Measurements from ENCODE around the gene LRRN3.
"Not testable (repeated sequence)": the region's sequence is repeated elsewhere in the genome, so short reads cannot be mapped to it uniquely, and the experiment has no call there.

Gene LRRN3

DNA sequence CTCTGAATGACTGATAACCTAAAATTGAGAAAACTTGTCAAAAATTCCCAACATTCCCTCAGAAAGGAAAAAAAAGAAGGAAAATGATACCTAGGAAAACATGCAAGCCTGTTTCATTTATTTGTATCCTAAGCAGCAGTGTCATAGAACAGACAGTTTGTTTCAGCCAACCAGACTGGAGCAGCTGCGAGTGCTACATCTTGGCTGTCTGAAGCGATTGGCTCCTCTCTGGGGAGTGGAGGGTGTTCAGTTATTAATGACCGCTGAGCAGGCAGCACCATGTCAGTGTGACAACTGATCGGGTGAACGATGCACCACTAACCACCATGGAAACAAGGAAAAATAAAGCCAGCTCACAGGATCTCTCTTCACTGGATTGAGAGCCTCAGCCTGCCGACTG, at the start of gene LRRN3:
TSS of gene LRRN3 (plus strand) at position 282 of the 400 bp plus-strand sequence. CDS start 31,646 bp downstream, outside the sequence.
- no peak for DNase-seq

GRCh38 chr7:111041577-111041976, 49.4 kb upstream of the LRRN3 start:
- no peak for DNase-seq

GRCh38 chr7:111042842-111043241, 48.1 kb upstream of the LRRN3 start:
- DNase-seq: no peak

DNA sequence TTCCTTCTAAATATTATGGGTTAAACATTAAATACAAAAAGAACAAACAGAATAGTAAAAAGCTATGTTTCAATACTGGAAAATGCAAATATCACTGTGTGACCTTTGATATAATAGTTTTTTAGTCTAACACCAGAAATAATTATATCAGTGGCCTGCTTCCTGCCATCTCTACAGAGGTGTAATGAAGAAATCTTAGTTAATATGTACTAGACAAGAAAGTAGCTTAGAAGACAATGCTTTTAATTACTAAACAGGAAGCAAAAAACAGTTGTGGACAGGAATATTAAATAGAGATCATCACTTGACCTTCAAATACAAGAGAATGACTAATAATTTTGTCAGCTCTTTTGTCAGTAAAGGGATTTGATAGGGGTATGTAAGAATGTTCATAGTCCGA, 47.4 kb upstream of the LRRN3 start:
- no peak for DNase-seq

DNA sequence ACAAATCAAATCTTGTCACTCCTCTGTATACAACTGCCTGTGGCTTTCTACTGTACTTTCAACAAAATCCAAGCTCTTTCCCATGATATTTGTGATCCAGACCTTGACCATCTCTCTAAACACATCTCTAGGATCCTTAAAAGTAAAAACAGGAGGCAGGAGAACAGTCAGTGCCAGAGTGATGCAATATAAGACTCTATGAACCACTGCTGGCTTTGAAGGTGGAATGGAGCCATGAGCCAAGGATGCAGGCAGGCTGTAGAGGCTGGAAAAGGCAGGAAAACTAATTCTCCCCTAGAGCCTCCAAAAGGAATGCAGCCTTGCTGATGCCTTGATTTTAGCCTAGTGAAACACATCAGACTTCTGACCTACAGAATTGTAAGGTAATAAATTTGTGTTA, 45.5 kb upstream of the LRRN3 start:
- DNase-seq: no peak

- DNase-seq: no peak
Measured at GRCh38 chr7:111047595-111047994, 43.3 kb upstream of the LRRN3 start.

GRCh38 chr7:111049971-111050680, 40.8 kb upstream of the LRRN3 start:
- no peak for DNase-seq

DNA sequence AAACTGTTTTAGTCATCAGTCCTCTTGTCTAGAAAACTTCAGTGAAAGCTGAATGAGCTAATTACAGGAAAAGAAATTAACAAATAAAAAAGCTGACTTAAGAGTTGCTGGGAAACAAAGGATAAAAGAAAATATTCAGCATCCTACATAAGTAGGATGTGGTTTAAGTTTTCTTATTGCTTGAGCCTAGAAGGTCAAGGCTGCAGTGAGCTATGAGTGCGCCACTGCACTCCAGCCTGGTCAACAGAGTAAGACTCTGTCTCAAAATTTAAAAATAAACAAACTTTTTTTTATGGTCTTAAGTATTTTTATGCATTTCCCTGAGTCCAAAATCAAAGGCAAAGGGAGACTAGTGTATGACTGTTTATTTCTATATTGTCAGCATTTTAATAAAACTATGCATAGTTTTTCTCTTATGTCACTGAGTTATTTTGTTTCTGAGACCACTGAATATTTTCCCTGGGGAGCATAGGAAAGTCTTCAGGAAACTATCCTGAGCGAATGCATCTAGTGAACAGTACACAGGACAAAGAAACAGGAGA, 40.0 kb upstream of the LRRN3 start:
- DNase-seq: no peak

DNA sequence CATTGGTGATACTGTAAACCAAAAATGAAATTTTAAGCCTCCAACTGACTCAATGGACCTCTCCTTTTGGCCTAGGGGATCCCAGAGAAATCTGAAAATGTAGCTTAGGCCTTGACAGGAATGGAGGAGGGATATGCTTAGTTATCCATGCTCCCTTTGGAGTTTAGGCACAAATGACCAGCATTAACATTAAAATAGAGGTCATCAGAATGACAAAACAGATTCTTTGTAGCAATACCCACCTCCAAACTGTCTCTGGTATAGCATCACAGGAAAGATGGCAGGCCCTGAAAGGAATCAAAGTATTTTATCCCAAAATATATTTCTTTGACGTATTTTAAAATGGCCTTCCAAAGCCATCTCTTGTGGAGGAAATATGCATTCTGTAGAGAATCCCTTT, 39.1 kb upstream of the LRRN3 start:
- no peak for DNase-seq

DNA sequence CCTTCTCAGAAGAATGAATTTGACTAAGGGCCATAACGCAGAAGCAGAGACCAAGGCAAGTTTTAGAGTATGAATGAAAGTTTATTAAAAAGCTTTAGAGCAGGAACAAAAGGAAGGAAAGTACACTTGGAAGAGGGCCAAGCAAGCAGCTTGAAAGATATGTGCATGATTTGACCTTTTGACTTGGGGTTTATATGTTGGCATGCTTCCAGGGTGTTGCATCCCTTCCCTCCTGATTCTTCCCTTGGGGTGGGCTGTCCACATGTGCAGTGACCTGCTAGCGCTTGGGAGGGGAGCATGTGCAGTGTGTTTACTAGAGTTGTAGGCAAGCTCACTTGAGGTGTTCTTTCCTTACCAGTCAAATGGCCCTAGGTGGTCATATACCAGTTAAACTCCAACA, 37.9 kb upstream of the LRRN3 start:
- no peak for DNase-seq

DNA sequence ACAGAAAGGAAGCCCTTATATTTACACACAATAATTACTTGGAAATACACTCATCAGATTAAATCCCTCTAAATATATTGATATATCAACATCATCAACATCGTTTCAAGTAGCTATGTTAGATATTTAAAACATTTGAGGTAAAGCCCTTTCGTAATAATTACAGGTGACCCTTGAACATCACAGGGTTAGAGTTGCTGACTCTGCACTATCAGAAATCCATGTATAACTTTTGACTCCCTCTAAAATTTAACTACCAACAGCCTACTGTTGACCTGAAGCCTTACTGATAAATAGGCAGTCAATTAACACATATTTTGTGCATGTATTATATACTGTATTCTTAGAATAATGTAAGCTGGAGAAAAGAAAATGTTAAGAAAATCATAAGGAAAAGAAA, 34.6 kb upstream of the LRRN3 start:
- no peak for DNase-seq

DNA sequence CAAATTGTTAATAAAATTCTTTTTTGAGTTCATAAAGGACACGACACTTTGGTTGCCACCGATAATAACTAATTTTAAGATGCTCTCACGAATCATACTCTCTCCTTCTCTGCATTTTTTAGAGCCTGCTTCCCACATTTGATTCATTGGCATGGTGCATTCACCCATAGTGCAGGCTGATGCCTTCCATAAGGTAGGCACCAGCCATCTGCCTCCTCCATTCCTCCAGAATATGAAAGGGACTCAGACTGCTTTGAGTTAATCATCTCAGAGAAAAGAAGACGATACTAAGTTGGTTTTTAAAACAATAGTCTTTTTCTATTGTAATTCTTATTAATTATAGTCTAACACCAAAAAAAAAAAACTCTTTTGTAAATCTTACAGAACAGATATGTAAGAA, 33.9 kb upstream of the LRRN3 start:
- no peak for DNase-seq

- DNase-seq: no peak
Measured at GRCh38 chr7:111059833-111060232, 31.1 kb upstream of the LRRN3 start.

DNA sequence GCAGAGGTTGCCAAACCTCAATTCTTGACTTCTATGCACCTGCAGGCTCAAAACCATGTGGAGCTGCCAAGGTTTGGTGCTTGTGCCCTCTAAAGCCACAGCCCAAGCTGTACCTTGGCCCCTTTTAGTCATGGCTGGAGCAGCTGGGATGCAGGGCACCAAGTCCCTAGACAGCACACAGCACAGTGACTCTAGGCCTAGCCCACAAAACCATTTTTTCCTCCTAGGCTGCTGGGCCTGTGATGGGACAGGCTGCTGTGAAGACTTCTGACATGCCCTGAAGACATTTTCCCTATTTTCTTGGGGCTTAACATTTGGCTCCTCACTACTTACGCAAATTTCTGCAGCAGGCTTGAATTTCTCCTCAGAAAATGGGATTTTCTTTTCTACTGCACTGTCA, 27.8 kb upstream of the LRRN3 start:
- DNase-seq: no peak

DNA sequence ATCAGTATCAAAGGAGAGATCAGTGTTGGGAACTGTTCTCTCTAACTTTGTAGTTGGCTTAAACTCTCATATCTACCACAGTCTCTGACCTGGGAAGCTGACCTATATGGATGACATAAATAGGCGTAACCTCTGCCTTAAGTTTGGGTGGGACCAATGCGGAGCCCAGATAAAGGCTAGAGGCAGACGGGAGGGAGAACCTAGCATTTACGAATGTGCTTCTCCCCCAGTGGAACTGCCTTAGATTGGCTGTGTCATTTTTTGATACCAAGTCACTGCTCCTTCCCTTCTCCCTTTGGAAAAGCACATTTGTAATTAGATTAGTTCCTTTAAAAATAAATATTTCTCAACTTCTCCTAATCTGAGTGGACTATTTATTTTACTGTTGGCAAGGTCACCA, 23.7 kb upstream of the LRRN3 start:
- DNase-seq: peak; percentile 10

- no peak for DNase-seq
Measured at GRCh38 chr7:111067682-111068081, 23.2 kb upstream of the LRRN3 start.

DNA sequence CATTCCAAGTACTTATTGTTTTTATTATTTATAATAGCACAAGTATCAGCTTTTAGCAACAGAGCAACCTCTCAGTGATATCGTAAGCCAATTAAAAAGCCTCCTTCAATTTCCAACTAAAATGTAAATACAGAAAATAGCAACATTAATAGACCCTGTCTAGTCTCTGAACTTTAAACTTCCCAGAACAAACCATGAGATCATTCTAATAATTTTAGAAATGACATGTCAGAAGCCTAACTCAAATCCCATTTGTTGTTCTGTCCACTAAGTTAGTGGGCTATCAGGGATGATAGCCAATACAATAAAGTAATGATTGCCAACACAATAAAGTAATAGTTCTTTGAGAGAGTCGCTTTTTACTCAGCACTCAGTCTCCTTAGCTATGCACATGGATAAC, 22.3 kb upstream of the LRRN3 start:
- no peak for DNase-seq

DNA sequence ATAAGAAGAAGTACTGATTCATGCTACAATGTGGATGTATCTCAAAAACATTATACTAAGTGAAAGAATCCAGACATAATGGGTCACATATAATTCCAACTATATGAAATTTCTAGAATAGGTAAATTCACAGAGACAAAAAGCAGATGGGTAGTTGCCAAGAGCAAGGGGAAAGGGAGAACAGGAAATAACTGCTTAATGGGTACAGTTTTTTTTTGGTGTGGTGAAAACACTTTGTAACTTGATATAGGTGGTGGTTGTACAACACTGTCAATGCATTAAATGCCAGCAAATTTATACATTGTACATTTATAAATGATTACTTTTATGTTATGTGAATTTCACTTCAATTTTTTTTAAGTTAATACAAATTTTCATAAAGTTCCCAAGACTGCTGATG, 19.4 kb upstream of the LRRN3 start:
- no peak for DNase-seq

DNA sequence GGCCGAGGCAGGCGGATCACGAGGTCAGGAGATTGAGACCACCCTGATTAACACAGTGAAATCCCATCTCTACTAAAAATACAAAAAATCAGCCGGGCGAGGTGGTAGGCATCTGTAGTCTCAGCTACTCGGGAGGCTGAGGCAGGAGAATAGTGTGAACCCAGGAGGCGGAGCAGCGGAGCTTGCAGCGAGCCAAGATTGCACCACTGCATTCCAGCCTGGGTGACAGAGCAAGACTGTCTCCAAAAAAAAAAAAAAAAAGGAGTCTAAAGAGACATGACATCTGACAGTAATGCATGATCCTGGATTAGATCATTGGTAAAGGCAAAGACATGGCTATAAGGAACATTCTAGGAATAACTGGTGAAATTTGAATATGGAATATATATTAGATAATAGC, 18.3 kb upstream of the LRRN3 start:
- not testable (repeated sequence) for DNase-seq

GRCh38 chr7:111074071-111074747, 16.7 kb upstream of the LRRN3 start:
- peak; percentile 52 for DNase-seq

GRCh38 chr7:111074748-111075146, 16.2 kb upstream of the LRRN3 start:
- peak; percentile 66 for DNase-seq

GRCh38 chr7:111075498-111075897, 15.4 kb upstream of the LRRN3 start:
- no peak for DNase-seq

DNA sequence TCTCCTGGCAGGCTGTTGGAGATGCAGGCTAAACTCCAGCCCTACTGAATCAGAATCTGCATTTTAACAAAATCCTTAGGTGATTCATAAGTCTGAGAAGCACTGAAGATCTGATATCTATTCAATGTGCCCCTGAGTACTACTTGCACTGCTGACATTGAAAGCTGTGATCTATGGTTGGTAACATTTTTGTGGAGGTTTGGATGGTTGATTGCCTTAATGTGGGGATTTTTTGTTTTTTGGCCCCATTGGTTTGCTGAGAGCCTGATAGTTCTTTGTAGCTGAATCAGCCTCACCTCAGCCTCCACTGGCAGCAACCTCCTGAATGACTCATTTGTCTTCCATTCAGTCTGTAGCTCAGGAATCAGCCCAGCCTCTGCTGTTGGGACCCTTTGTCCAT, 14.7 kb upstream of the LRRN3 start:
- DNase-seq: no peak

DNA sequence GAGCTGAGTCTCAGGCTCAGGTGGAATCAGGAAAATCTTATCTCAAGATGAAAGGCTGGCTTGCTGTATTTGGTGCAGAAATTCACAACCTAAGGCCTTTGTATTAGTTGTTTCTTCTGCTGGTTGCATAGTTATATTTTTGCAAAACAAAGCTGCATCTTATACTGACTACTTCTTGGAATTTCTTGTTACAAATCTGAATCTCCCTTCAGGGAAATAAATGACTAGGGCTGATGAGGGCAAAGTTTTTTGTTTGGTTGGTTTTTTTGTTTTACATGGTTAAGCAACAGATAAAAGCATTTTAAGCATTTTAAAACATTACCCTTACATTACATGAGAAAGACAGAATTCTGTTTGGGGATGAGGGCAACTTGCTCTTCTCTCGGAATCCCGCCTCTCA, 13.9 kb upstream of the LRRN3 start:
- DNase-seq: no peak
